A673 (cell line): ENCODE data around the gene REG1B.

ENCODE experiments used
- CTCF ChIP-seq: fragments of 300-800, 200-600 bp; sonication (generic); conservative IDR thresholded peaks from 2 replicates; pipeline ENCODE4 v1.5.1; 2017; ENCODE audit warnings: low read depth, mild to moderate bottlenecking, antibody characterized with exemption, low read length, moderate library complexity, mixed read lengths
- EZH2 ChIP-seq: fragments of 200-600 bp; sonication (generic); IDR thresholded peaks from 2 replicates; pipeline ENCODE4 v1.6.1; 2017; ENCODE audit warnings: borderline replicate concordance, low read depth, mild to moderate bottlenecking, mixed read lengths, antibody characterized with exemption, low read length; ENCODE audit not compliant: poor library complexity, severe bottlenecking

- TF ChIP-seq EZH2 (no peak), CTCF (no peak)
Measured at GRCh38 chr2:79116997-79117928, 29.5 kb upstream of the REG1B start.
